MCF 10A (cell line): Measurements from ENCODE around the gene PACSIN1. TPM values are rescaled to one million over a fixed set of nuclear protein-coding genes. Genes with fewer than 3 reads are reported as not detected.

Experiments
- BruUV-seq: library from RNA; stranded (reverse); fragments of 400-500 nt; replicated peaks from 2 replicates; lab custom pipeline; 2021; lab: Mats Ljungman, UMichigan
- CTCF ChIA-PET: fragments of 300-600 bp; sonication (Branson Sonifier 250); formaldehyde crosslinking; extraction: SDS; loops from one replicate; lab custom pipeline; 2021; ENCODE audit warnings: antibody characterized with exemption, inconsistent platforms; lab: Yijun Ruan, JAX
- POLR2A ChIA-PET: fragments of 300-600, 350-650 bp; sonication (Branson Sonifier 250); formaldehyde crosslinking; extraction: SDS; loops from one replicate; lab custom pipeline; 2020; ENCODE audit warnings: antibody characterized with exemption, inconsistent platforms; lab: Yijun Ruan, JAX
- DNase-seq: peaks from one replicate; pipeline ENCODE4 v3.0.0-alpha.2; 2018; ENCODE audit not compliant: unreplicated experiment
- H3K27ac Mint-ChIP-seq: one replicate; pipeline ENCODE4 v1.8.0; 2022; ENCODE audit warnings: mild to moderate bottlenecking, low read depth, mixed read lengths; ENCODE audit not compliant: unreplicated experiment
- H3K27me3 Mint-ChIP-seq: one replicate; pipeline ENCODE4 v1.8.0; 2022; ENCODE audit warnings: mixed read lengths; ENCODE audit not compliant: insufficient read depth, unreplicated experiment
- H3K36me3 Mint-ChIP-seq: one replicate; pipeline ENCODE4 v1.8.0; 2022; ENCODE audit warnings: mild to moderate bottlenecking, moderate library complexity, mixed read lengths; ENCODE audit not compliant: insufficient read depth, unreplicated experiment
- H3K4me1 Mint-ChIP-seq: one replicate; pipeline ENCODE4 v1.8.0; 2022; ENCODE audit warnings: mixed read lengths; ENCODE audit not compliant: insufficient read depth, unreplicated experiment
- H3K4me3 Mint-ChIP-seq: one replicate; pipeline ENCODE4 v1.8.0; 2022; ENCODE audit warnings: mild to moderate bottlenecking, moderate library complexity, mixed read lengths; ENCODE audit not compliant: unreplicated experiment
- H3K9me3 Mint-ChIP-seq: one replicate; pipeline ENCODE4 v1.8.0; 2022; ENCODE audit warnings: mixed read lengths; ENCODE audit not compliant: unreplicated experiment
- CTCF ChIP-seq: fragments of 200-600 bp; IDR thresholded peaks from one replicate; pipeline ENCODE4 v1.8.0; 2022; ENCODE audit warnings: antibody characterized with exemption, mild to moderate bottlenecking; ENCODE audit not compliant: unreplicated experiment
- intact Hi-C: fragments of 100-400 bp; cut with micrococcal nuclease; formaldehyde crosslinking; loops from 2 replicates; pipeline ENCODE4 v1.14.1; 2022
- total RNA-seq: library from RNA; stranded (reverse); gene quantifications from 2 replicates; pipeline ENCODE4 v1.2.3, GENCODE V29; 2022

Gene PACSIN1
- total RNA-seq, 1 experiment from 2014 or later = not detected

- Mint-ChIP-seq H3K27ac (no peak overlapping the region), H3K9me3 (no peaks in the 10 kb centered on the region), H3K36me3 (no peaks in the 10 kb centered on the region), H3K4me3 (no peak overlapping the region), H3K4me1 (peaks cover 6% of the 10 kb centered on the region), H3K27me3 (no peaks in the 10 kb centered on the region)
- TF ChIP-seq CTCF = no peak
- no TSS peak for BruUV-seq
- intact Hi-C loops = no loop called here
- ChIA-PET CTCF (no interaction called here), POLR2A (no interaction called here)
- no peak for DNase-seq
Measured at GRCh38 chr6:34555007-34555322, 89.1 kb downstream of the PACSIN1 start.

- intact Hi-C loops = no loop called here
Measured at GRCh38 chr6:34555328-34555727, 89.5 kb downstream of the PACSIN1 start.

GRCh38 chr6:34556031-34556471, 90.2 kb downstream of the PACSIN1 start, which contains the start of gene SPDEF:
Gene SPDEF, minus strand, starts transcription at chr6:34556329. Its CDS starts 11,874 bp downstream, at chr6:34544455.
- H3K27me3 Mint-ChIP-seq = no peaks in the 10 kb centered on the region
- intact Hi-C loops = no loop called here
- POLR2A ChIA-PET = no interaction called here
- H3K4me3 Mint-ChIP-seq = no peak within 1 kb of the TSS
- peaks cover 6% of the 10 kb centered on the region for H3K4me1 Mint-ChIP-seq
- no peaks in the 10 kb centered on the region for H3K9me3 Mint-ChIP-seq
- CTCF ChIA-PET = interaction anchor here (0.6 kb wide), 1 partner anchor 114 kb away, joined by 5 read pairs; no protein-coding TSS in a partner anchor
- DNase-seq = no peak
- TF ChIP-seq CTCF = no peak
- no peaks in the 10 kb centered on the region for H3K36me3 Mint-ChIP-seq
- no TSS peak for BruUV-seq
- no peak within 1 kb of the TSS for H3K27ac Mint-ChIP-seq

More at GRCh38 chr6:34555328-34555727, 89.5 kb downstream of the PACSIN1 start:
- no TSS peak for BruUV-seq
- Mint-ChIP-seq H3K4me3 (no peak overlapping the region), H3K27me3 (no peaks in the 10 kb centered on the region), H3K36me3 (no peaks in the 10 kb centered on the region), H3K27ac (no peak overlapping the region), H3K4me1 (peaks cover 6% of the 10 kb centered on the region), H3K9me3 (no peaks in the 10 kb centered on the region)
- no peak for TF ChIP-seq CTCF
- ChIA-PET CTCF (no interaction called here), POLR2A (no interaction called here)
- no peak for DNase-seq

GRCh38 chr6:34556493-34556892, 90.6 kb downstream of the PACSIN1 start:
- POLR2A ChIA-PET = no interaction called here
- H3K36me3 Mint-ChIP-seq = no peaks in the 10 kb centered on the region
- no TSS peak for BruUV-seq
- no peak overlapping the region for H3K4me3 Mint-ChIP-seq
- CTCF ChIA-PET = interaction anchor here (0.5 to 0.6 kb wide), 2 partner anchors 53 to 115 kb away, joined by 5 read pairs; no protein-coding TSS in a partner anchor
- no peak overlapping the region for H3K27ac Mint-ChIP-seq
- peaks cover 6% of the 10 kb centered on the region for H3K4me1 Mint-ChIP-seq
- TF ChIP-seq CTCF = no peak
- intact Hi-C loops = no loop called here
- no peaks in the 10 kb centered on the region for H3K27me3 Mint-ChIP-seq
- H3K9me3 Mint-ChIP-seq = no peaks in the 10 kb centered on the region
- DNase-seq = no peak
